GM03348 (cell line): ENCODE data around the gene TNNC1.

Experiments
- DNase-seq: peaks from one replicate; pipeline ENCODE4 v3.0.0; 2012; ENCODE audit warnings: low spot score

The TNNC1 gene

DNA sequence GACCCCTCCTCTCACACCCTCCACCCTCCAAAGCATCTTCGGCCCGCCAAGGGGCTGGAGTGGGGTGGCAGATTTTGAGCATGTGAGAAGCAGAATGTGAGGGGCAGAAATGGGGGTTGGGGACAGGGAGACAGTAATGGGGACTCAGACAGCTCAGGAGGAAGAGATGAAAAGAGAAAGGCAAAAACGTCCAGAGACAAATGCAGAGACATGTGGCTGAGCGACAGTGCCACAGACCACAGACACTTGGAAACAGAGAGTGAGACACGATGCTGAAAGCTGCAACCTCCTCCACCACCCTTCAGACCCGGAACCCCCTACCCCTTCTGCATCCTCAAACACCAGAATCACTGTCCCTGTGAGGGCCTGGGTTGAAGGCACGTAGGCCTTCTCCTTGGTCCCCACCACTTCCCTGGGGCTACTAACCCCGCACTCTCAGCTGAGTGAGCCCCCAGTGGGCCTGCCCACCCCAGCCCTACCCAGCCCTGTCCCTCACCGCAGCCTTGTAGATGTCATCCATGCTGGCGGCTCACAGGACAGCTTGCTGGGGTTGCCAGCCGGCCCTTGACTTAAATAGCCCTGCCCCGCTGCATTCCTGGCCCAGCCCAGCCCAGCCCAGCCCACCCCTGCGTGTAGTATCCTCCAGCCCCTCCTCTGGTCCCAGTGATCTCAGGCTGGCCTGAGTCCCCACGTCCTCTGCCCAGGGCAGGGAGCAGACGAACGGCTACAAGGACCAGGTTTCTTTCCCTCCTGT, at the start of gene TNNC1:
TNNC1 (minus strand) TSS at position 546 of the 754 bp plus-strand sequence; CDS start at position 520, 26 bp downstream.
- no peak for DNase-seq

DNA sequence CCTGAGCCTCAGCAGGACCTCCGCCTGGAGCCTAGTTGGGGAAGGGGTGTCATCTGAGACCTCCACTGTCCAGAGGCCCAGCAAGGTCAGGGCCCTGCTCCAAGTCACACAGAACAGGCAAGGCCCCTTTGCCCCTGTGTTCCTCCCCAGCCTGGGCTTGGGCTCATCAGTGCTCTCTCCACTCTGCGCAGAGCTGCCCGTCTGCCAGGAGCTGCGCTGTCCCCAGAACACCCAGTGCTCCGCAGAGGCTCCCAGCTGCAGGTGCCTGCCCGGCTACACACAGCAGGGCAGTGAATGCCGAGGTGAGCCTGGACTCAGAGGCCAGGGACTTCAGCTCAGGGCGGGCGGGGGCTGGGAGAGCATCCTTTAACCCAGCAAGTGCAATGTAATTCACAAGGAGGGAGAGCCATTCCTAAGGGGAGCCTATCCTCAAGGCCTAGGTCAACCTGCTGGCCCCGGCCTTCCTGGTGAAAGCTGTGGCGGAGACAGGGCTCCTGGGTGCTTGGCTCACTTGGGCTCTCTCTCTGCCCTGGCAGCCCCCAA, 49.0 kb upstream of the TNNC1 start:
- DNase-seq: no peak

DNA sequence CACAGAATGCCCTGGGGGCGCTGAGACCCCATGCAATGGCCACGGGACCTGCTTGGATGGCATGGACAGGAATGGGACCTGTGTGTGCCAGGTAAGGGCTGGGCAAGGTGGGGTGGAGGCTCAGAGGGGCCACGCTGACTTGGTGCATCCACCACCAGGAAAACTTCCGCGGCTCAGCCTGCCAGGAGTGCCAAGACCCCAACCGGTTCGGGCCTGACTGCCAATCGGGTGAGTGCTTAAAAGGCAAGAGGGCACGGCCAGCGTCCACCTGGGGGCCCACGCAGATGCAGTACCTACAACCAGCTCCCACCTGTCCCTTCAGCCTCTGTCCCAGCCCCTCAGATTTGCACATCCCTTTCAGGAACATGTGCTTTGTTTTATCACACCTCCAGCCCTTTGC, 48.2 kb upstream of the TNNC1 start:
- DNase-seq: no peak

DNA sequence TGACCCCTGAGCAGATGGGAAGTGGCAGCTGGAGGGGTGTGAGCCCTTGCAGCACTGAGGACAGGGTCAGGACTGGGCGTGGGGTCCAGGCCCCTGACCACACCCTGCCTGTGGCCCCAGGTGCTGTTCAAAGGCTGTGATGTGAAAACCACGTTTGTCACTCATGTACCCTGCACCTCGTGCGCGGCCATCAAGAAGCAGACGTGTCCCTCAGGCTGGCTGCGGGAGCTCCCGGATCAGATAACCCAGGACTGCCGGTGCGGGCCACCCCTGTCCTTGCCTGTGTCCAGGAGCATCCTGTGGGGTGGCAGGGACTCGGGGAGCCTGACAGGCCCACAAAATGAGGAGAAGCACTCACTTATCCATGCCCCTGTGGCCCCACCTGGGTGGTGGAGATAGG, 47.2 kb upstream of the TNNC1 start:
- DNase-seq: no peak

DNA sequence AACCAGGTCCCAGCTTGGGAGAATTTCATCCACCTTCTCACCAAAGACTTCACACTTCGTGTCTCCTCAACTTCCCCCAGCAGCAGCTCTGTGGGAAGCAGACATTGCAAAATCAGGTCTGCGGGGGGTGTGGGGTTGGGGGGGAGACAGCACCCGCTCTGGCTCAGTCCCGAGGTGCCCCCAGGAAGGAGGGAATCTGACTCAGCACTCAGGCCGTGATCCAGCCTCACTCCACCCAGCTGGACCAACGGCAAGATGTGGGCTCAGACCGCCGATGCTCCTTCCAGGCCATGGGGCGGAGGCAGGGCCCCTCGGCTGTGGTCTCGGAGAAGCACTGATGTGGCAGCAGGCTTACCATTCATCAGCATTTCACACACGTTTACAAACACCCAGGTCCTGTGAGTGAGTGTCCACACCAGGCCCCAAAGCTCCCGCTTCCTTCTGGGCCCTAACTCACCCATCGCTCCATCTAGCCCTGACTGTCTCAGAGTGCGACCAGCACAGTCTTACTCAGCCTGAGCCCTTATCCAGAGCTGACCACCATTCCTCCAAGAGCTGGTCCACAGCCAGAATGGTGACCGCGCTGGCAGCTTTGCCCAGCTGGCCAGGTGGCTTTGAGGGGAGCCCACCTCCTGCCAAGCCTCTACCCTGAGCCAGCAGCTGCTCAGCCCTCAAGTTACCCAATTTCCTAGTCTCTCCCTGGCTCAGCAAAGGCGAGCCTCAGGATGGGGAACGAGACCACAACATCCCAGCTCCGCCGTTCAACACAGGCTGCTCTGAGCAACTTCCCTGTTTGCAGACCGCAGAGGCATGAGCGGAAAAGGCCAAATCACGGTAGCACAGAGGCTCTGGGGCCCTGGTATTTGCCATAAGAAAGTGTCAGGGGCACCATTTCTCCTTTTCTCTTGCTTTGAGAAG, 44.6 kb upstream of the TNNC1 start:
- peak; percentile 93 for DNase-seq

DNA sequence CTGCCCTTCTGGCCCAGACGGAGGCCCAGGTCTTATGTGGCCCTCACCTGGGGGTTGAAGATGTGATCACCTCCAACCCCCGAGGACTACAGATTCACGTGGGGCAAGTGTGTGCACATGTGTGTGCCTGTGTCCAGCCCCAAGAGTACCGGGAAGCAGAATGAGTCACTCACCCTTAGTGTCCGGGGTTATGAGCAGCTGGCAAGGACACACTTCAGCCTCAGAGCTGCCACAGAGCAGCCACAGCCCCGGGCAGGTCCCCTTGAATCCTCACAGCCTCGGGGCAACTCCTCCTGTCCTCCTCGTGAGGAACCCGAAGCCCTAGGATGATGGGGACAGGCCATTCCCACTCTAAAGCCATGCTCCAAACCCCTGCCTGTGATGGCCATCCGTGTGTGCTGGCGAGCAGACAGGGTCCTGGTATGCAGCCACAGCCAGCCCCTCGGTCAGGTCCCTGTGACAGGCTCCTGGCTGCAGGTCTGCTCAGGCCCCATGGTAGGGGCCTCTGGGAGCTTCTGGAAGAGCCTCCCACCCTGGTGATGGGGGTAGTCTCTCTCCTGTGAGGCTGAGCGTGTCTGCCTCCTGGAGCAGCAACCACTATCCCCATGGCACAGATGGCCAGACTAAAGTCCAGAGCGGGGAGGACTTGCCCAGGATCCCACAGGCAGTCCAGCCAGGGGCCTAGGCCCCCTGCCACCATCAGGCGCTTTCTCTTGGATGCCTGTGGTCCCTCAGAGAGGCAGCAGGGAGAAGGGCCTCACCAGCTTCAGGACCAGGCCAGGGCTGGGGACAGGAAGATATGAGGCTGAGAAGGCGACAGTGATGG, 42.1 kb upstream of the TNNC1 start:
- peak; percentile 75 for DNase-seq

DNA sequence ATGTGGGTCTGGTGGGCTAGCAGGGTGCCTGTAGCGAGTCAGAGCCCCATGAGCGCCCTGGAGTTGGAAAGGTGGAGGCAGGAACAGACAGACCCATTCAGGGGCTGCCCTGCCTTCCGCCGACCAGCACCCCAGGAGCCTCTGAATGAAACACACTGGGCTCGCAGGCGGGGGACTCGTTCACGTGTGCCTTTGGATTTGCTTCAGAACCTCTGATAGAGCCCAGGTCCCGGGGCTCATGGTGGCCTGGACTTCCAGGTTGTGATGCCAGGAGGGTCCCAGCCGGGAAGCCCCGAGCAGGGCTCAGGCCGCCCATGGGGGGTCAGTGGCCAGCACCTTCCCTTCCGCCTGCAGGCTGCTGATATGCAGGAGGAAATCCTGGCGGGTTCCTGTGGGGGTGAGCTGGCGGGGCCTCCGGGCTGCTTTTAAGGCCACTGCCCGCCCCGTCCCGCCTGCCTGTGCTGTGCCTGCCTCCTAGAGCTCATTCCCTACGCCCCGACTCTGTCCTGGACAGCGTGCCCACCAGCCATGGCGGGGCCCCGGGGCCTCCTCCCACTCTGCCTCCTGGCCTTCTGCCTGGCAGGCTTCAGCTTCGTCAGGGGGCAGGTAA, 41.1 kb upstream of the TNNC1 start, which contains the start of gene STAB1:
STAB1 (plus strand) TSS at position 453 of the 610 bp plus-strand sequence; CDS start at position 529, 76 bp downstream.
- DNase-seq: no peak

DNA sequence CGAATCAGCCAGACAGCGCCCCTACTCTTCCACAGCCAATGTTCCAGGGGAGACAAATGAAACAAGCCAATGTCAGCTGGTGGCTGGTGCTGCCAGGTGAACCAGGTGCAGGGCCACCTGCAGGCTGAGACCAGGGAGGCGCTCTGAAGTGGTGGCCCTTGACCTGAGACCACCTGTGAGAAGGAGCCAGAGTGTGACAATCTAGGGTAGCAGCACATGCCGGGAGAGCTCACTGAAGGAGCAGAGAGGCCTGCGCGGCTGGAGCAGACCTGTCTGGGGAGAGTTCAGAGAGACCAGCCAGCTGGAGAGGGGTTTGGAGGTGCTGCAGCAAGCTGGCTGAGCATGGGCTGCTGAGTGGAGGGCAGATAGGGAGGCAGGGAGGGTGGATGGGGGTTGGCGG, 40.6 kb upstream of the TNNC1 start:
- no peak for DNase-seq

DNA sequence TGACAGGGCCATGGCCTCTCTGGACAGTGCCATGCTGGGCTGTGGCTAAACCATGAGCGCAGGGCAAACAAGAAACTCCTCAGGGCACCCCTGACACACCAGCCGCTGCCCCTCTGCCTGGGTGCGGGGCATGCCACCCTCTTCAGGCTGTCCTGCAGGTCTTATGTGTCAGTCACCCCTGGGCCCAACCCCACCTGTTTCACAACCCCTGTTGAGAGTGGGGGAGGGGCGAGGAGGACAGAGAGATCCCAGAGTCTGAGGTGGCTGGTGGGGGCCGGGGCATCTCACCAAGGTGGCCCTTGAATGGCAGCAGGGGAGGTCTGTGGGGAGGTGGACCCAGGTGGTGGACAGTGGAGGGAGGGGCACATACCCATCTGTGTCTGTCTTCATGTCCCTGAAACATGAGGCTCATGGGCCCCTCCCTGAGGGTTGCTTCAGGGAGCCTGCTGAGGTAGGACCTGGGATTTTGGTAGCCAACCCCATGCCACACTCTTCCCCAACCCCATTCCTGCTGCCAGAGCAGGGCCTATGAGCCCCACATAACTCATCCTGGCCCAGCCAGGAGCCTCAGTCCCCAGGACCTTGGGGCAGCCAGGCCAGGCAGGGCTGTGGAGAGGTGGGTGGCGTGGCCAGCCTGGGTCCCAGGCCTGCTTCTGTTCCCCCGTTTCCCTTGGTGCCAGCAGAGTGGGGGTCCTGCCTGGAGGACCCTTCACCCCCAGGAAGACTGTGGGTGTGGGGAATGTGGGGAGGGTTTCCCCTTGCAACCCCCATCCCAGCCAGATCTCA, 39.6 kb upstream of the TNNC1 start:
- DNase-seq: no peak

DNA sequence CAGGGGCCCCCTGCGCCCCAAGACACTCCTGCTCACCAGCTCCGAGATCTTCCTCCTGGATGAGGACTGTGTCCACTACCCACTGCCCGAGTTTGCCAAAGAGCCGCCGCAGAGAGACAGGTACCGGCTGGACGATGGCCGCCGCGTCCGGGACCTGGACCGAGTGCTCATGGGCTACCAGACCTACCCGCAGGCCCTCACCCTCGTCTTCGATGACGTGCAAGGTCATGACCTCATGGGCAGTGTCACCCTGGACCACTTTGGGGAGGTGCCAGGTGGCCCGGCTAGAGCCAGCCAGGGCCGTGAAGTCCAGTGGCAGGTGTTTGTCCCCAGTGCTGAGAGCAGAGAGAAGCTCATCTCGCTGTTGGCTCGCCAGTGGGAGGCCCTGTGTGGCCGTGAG, 38.2 kb upstream of the TNNC1 start:
- no peak for DNase-seq

DNA sequence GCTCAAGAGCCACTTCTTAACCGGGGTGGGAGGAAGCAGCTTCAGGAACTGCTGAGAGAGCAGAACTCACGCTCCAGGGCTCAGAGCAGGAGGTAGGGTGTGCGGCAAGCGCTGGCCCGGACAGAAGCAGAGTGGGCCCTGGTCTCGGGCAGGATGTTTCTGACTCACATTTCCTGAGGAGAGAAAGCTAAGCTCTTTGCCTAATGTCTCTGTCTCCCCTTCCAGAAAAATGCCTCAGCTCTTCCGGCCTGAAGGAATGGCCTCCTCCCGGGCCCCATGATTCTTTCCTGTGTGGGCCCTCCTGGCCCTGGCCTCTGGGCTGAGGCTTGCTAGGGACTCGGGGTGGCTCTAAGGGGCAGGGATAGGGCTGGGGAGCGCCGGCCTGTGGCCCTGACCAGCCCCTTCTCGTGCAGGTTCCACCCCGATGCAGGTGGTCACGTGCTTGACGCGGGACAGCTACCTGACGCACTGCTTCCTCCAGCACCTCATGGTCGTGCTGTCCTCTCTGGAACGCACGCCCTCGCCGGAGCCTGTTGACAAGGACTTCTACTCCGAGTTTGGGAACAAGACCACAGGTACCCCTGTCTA, 37.2 kb upstream of the TNNC1 start:
- no peak for DNase-seq

DNA sequence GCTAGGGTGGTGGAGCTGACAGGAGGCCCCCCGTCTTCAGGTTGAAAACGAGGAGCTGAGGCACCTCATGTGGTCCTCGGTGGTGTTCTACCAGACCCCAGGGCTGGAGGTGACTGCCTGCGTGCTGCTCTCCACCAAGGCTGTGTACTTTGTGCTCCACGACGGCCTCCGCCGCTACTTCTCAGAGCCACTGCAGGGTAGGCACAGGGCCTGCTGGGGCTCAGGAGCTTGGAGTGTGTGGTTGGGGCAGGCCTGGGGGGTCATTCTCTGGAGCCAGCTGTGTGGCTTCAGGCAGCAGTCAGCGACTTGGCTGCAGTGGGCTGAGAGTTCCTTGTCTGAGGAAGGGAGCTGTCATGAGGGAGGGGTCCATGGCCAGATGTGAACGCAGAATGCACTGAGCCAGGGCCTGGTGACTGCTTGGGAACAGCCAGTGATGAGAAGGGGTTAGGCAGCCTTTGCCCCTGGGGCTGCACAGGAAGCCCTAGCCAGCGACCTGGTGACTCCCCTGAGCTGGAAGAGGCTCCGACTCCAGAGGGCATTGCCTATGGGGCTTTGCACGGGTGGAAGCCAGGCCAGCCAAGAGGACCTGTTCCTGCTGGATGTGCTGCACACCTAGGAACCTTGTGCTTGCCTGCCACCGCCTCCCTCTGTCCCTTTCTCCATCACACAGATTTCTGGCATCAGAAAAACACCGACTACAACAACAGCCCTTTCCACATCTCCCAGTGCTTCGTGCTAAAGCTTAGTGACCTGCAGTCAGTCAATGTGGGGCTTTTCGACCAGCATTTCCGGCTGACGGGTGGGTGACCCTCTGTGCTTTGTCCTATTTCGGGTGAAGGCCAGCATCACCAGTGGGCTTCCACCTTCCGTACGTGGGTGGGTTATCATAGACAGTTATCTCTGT, 36.4 kb upstream of the TNNC1 start:
- DNase-seq: no peak

DNA sequence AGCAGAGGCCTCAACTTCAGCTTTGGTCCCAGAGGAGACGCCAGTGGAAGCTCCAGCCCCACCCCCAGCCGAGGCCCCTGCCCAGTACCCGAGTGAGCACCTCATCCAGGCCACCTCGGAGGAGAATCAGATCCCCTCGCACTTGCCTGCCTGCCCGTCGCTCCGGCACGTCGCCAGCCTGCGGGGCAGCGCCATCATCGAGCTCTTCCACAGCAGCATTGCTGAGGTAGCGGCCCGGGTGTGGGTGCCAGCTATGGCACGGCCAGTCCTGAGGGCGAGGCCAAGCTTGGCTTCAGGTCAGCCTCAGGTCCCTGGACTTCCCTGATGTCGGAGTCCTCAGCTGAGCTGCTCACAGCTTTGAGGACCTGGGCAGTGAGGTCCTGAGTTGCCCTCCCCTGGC, 35.6 kb upstream of the TNNC1 start:
- no peak for DNase-seq

DNA sequence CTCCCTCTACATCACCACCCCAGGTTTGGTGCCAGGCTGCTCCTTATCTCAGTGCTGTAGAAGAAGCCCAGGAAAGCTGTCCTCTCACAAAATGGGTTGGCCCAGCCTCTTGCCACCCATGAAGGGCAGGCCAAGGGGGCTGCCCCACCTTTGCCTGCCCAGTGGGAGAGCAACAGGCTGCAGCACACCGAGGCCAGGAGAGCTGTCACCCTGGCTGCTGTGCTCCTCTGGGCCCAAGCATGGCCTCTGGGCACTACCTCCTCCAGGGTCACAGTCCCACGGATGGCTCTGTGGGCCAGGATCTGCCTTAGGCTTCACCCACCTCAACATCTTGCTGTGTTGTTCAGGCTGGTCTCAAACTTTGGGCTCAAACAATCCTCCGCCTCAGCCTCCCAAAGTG, 34.9 kb upstream of the TNNC1 start:
- no peak for DNase-seq

DNA sequence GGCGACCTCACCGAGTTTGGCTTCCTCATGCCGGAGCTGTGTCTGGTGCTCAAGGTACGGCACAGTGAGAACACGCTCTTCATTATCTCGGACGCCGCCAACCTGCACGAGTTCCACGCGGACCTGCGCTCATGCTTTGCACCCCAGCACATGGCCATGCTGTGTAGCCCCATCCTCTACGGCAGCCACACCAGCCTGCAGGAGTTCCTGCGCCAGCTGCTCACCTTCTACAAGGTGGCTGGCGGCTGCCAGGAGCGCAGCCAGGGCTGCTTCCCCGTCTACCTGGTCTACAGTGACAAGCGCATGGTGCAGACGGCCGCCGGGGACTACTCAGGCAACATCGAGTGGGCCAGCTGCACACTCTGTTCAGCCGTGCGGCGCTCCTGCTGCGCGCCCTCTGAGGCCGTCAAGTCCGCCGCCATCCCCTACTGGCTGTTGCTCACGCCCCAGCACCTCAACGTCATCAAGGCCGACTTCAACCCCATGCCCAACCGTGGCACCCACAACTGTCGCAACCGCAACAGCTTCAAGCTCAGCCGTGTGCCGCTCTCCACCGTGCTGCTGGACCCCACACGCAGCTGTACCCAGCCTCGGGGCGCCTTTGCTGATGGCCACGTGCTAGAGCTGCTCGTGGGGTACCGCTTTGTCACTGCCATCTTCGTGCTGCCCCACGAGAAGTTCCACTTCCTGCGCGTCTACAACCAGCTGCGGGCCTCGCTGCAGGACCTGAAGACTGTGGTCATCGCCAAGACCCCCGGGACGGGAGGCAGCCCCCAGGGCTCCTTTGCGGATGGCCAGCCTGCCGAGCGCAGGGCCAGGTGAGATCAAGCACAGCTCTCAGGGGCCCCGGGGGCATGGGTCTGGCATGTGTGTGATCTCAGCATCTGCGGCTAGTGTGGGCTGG, 34.2 kb upstream of the TNNC1 start:
- no peak for DNase-seq

DNA sequence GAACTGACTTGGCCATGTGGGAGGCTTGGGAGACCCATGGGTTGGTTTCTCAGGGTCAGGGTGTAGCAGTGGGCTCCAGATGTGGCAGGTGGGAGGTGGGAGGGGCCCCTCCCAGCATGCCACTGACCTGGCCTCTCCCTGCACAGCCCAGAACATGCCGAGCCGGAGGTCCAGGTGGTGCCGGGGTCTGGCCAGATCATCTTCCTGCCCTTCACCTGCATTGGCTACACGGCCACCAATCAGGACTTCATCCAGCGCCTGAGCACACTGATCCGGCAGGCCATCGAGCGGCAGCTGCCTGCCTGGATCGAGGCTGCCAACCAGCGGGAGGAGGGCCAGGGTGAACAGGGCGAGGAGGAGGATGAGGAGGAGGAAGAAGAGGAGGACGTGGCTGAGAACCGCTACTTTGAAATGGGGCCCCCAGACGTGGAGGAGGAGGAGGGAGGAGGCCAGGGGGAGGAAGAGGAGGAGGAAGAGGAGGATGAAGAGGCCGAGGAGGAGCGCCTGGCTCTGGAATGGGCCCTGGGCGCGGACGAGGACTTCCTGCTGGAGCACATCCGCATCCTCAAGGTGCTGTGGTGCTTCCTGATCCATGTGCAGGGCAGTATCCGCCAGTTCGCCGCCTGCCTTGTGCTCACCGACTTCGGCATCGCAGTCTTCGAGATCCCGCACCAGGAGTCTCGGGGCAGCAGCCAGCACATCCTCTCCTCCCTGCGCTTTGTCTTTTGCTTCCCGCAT, 33.4 kb upstream of the TNNC1 start:
- no peak for DNase-seq

DNA sequence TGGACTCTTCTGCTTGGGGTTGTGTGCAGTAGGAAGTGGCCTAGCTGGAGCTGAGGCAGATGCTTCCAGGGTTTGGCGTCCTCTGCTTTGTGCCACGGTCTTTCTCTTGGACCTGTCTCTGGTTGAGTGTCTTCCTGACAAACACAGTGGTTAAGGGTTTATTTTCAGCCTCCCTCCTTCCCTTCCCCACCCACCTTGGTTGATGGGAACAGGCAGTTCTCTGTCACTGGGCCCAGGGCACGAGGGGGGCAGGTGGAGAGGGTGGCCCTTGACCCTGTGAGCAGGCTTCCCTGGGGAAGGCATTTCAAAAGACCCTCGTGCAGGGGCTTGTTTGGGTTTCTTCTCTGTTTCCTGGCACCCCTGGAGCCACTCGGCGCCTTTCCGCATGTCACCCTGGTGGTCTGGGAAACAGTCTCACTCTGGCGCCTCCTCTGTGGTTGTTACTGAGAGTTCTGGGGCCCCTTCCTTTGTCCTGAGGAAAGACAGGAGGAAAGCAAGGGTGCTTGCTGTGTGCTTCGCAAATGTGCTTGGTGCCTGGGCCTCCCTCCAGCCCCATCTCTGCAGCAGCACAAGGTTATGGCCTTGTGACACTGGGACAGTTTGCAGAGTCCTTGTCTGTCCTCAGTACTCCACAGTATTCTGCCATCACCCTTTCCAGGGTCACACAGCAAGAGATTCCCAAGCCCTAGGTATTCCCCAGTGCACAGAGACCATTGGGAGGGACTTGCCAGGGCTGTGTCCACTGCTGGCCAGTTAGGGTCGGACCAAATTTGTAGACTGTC, 31.0 kb upstream of the TNNC1 start:
- no peak for DNase-seq
